ENCODE measurements around the gene WBP4.

DNA sequence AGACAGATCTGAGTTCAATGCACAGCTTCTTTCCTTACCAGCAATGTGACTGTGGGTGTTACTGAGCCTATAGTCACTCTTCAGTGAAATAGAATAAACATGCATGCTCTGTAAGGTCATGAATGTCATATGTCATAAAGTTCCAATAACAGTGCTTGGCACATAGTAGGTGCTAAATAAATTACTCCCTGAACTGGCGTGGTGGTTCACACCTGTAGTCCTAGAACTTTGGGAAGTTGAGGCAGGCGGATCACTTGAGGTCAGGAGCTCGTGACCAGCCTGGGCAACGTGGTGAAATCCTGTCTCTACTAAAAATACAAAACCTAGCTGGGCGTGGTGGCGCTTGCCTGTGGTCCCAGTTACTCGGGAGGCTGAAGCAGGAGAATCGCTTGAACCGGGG is 13.2 kb downstream of the WBP4 start:
- TF ChIP-seq CTCF (IDR thresholded peaks at IDR 0.05; ENCODE audit: low read depth, low read length) = no peak
- no peak for TF ChIP-seq EZH2phosphoT487 (IDR thresholded peaks at IDR 0.05; ENCODE audit: low read depth)
